Fibroblast of lung (primary cell): ENCODE data around the gene RIMS3. TPM values are rescaled to one million over a fixed set of nuclear protein-coding genes. Genes with fewer than 3 reads are reported as not detected.

Experiments used
- DNase-seq, 2 donors: peaks; one replicate each; pipeline versions ENCODE4 v3.0.0 to v3.0.0-alpha.2; 2010; ENCODE audit warnings: low read depth in 2 of 2
- H2AFZ ChIP-seq: 2 replicates; pipeline ENCODE4 v1.5.1; 2012; ENCODE audit warnings: low read length, control low read depth, inconsistent platforms
- H3K27ac ChIP-seq: 2 replicates; pipeline ENCODE4 v1.5.1; 2011; ENCODE audit warnings: low read length, control low read depth; ENCODE audit not compliant: insufficient read depth
- H3K27me3 ChIP-seq: 2 replicates; pipeline ENCODE4 v1.5.1; 2011; ENCODE audit warnings: mild to moderate bottlenecking, low read length; ENCODE audit not compliant: control insufficient read depth, insufficient read depth
- H3K36me3 ChIP-seq: 2 replicates; pipeline ENCODE4 v1.5.1; 2011; ENCODE audit warnings: low read length; ENCODE audit not compliant: control insufficient read depth, insufficient read depth
- H3K4me1 ChIP-seq: 2 replicates; pipeline ENCODE4 v1.5.1; 2011; ENCODE audit warnings: low read length; ENCODE audit not compliant: control insufficient read depth, insufficient read depth; ENCODE audit errors: extremely low read depth
- H3K4me2 ChIP-seq: 2 replicates; pipeline ENCODE4 v1.5.1; 2011; ENCODE audit warnings: low read length, control low read depth; ENCODE audit not compliant: insufficient read depth; ENCODE audit errors: extremely low read depth
- H3K4me3 ChIP-seq, 4 experiments: fragments of 200-600 bp in 1 of 4; sonication (generic) in 1 of 4; replicated peaks in 1 of 4; 2 replicates each; pipeline ENCODE4 v1.5.1; 2011 to 2016; ENCODE audit warnings: low read length in 4 of 4, low read depth in 3 of 4, mild to moderate bottlenecking in 3 of 4, control low read depth in 2 of 4, inconsistent platforms in 1 of 4, mixed read lengths in 1 of 4; ENCODE audit not compliant: insufficient read depth in 1 of 4; ENCODE audit errors: control extremely low read depth in 1 of 4
- H3K79me2 ChIP-seq: 2 replicates; pipeline ENCODE4 v1.5.1; 2012; ENCODE audit warnings: mild to moderate bottlenecking, low read length, inconsistent platforms; ENCODE audit not compliant: control insufficient read depth, insufficient read depth
- H3K9ac ChIP-seq: 2 replicates; pipeline ENCODE4 v1.5.1; 2011; ENCODE audit warnings: mild to moderate bottlenecking, low read length, control low read depth; ENCODE audit not compliant: insufficient read depth
- H3K9me3 ChIP-seq: 2 replicates; pipeline ENCODE4 v1.5.1; 2012; ENCODE audit warnings: low read depth, low read length; ENCODE audit not compliant: control insufficient read depth, insufficient read depth
- H4K20me1 ChIP-seq: 2 replicates; pipeline ENCODE4 v1.5.1; 2011; ENCODE audit warnings: low read length; ENCODE audit not compliant: control insufficient read depth, insufficient read depth; ENCODE audit errors: extremely low read depth
- EZH2 ChIP-seq: IDR thresholded peaks from 2 replicates; pipeline ENCODE4 v1.5.1; 2012; ENCODE audit warnings: low read length, control low read depth, mild to moderate bottlenecking; ENCODE audit errors: missing control alignments
- polyA plus RNA-seq, 2 donors: library from polyadenylated mRNA; depleted of rRNA in 1 of 2; stranded (reverse) in 1 of 2; unstranded in 1 of 2; fragments of >200 nt; gene quantifications; 2 replicates each; pipeline ENCODE4 v1.2.1, GENCODE V29; 2011 to 2012; ENCODE audit warnings: missing spikeins in 1 of 2
- total RNA-seq: library from RNA; depleted of rRNA; stranded (reverse); fragments of >200 nt; gene quantifications from 2 replicates; pipeline ENCODE4 v1.2.1, GENCODE V29; 2014
- TF ChIP-seq, protein P1 (sequence below), 2 donors: IDR thresholded peaks in 1 of 2; conservative IDR thresholded peaks in 1 of 2; 1 replicate in 1 of 2; 2 replicates in 1 of 2; pipeline ENCODE4 v1.5.1; 2011 to 2012; ENCODE audit warnings: low read length in 2 of 2, control low read depth in 1 of 2, inconsistent platforms in 1 of 2, low read depth in 1 of 2, mild to moderate bottlenecking in 1 of 2

Gene RIMS3
- total and polyA plus RNA-seq, 2 donors (not counting 1 experiment from before 2014, with no cell fraction given): 0.11 to 0.33 TPM

DNA sequence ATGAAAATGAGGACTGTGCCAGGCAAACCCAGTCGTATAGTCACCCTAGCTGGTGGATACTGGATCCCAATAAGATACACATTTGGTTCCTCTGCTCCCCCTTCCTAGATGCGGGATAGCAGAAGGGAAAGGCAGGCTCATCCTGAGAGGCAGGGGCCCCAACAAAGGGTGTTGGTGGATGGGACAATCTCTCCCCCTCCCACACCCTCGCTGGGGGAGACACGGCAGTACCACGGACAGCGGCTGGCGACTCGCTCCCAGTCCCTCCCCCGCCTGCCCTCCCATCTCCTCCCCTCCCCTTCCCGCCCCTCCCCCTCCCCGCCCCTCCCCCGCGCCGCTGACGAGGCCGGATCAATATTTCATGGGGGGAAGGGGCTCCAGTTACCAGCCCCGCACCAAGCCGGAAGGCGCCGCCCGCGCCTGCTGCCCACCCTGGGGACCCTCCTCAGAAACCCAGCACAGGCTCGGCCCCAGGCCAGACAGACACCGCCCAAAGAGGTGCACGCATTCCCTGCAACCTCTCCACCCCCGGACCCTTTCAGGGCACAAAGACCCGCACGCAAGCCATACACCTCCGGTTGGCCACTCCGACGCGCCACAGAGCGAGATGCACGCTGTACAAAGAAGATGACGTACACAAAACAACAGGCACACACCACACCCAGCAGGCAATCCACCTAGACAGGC lies 11.5 kb downstream of the RIMS3 start:
- TF ChIP-seq EZH2: no peak
- TF ChIP-seq, protein P1, sequence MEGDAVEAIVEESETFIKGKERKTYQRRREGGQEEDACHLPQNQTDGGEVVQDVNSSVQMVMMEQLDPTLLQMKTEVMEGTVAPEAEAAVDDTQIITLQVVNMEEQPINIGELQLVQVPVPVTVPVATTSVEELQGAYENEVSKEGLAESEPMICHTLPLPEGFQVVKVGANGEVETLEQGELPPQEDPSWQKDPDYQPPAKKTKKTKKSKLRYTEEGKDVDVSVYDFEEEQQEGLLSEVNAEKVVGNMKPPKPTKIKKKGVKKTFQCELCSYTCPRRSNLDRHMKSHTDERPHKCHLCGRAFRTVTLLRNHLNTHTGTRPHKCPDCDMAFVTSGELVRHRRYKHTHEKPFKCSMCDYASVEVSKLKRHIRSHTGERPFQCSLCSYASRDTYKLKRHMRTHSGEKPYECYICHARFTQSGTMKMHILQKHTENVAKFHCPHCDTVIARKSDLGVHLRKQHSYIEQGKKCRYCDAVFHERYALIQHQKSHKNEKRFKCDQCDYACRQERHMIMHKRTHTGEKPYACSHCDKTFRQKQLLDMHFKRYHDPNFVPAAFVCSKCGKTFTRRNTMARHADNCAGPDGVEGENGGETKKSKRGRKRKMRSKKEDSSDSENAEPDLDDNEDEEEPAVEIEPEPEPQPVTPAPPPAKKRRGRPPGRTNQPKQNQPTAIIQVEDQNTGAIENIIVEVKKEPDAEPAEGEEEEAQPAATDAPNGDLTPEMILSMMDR (conservative IDR thresholded peaks at IDR 0.05 in 1 of 2, IDR thresholded peaks at IDR 0.05 in 1 of 2; ENCODE audit: low read depth in 1 of 2, low read length in 2 of 2): no peak
- H3K27ac ChIP-seq: no peak overlapping the region
- H3K4me3 ChIP-seq: no peak overlapping the region
- no peak overlapping the region for H3K4me2 ChIP-seq
- H3K27me3 ChIP-seq: peaks cover 23% of the 10 kb centered on the region
- no peaks in the 10 kb centered on the region for H4K20me1 ChIP-seq
- no peaks in the 10 kb centered on the region for H3K36me3 ChIP-seq
- DNase-seq: no peak
- no peak overlapping the region for H3K9ac ChIP-seq
- no peaks in the 10 kb centered on the region for H3K79me2 ChIP-seq
- no peaks in the 10 kb centered on the region for H3K9me3 ChIP-seq
- no peaks in the 10 kb centered on the region for H3K4me1 ChIP-seq
- H2AFZ ChIP-seq: no peak overlapping the region

DNA sequence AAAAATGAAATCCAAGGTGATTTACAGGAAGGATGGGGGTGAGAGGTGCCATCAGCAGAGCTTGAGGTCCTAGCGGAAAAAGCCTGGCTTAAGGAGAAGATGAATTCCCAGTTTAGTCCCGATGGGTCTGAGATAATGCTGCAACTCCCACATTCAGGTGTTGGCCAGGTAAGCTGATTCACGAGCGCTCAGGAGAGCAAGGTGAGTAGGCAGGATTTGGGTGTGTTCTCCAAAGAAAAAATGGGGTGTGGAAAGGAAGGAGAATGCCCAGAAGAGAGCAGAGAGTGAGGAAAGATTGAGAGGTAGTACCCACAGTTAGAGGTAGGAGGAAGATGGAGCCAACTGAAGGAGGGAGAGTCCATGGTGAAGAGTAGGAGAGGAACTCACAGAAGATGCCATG lies 12.5 kb downstream of the RIMS3 start:
- Histone ChIP-seq H3K79me2 (no peaks in the 10 kb centered on the region), H3K27ac (no peak overlapping the region), H4K20me1 (no peaks in the 10 kb centered on the region), H2AFZ (no peak overlapping the region), H3K4me3 (no peak overlapping the region), H3K27me3 (peaks cover 18% of the 10 kb centered on the region), H3K4me2 (no peak overlapping the region), H3K4me1 (no peaks in the 10 kb centered on the region), H3K9ac (no peak overlapping the region), H3K9me3 (no peaks in the 10 kb centered on the region), H3K36me3 (no peaks in the 10 kb centered on the region)
- TF ChIP-seq EZH2: no peak
- TF ChIP-seq, protein P1 (conservative IDR thresholded peaks at IDR 0.05 in 1 of 2, IDR thresholded peaks at IDR 0.05 in 1 of 2; ENCODE audit: low read depth in 1 of 2, low read length in 2 of 2): no peak
- DNase-seq: no peak

DNA sequence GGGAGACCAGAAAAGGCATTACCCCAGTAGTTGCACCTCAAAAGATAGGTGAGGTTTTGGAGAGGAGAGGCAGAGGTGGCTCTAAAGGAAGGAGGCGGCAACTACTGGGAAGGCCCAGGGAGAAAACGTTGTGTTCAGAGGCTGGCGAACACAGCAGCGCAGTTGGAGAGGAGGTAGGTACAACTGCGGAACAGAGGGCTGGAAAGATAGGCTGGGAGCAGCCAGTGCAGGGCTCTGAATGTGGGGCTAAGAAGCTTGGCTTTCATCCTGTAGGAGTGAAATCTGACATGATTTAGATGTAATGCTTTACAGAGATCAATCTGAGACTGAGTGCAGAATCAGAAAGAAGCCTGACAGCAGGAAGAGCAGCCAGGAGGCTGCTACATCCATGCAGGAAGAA lies 13.0 kb downstream of the RIMS3 start:
- H4K20me1 ChIP-seq: no peaks in the 10 kb centered on the region
- no peak for DNase-seq
- H3K9ac ChIP-seq: no peak overlapping the region
- peaks cover 18% of the 10 kb centered on the region for H3K27me3 ChIP-seq
- H3K36me3 ChIP-seq: no peaks in the 10 kb centered on the region
- TF ChIP-seq, protein P1 (conservative IDR thresholded peaks at IDR 0.05 in 1 of 2, IDR thresholded peaks at IDR 0.05 in 1 of 2; ENCODE audit: low read depth in 1 of 2, low read length in 2 of 2): no peak
- TF ChIP-seq EZH2: no peak
- H3K4me2 ChIP-seq: no peak overlapping the region
- H3K4me3 ChIP-seq: no peak overlapping the region
- no peaks in the 10 kb centered on the region for H3K9me3 ChIP-seq
- H2AFZ ChIP-seq: no peak overlapping the region
- no peaks in the 10 kb centered on the region for H3K4me1 ChIP-seq
- no peak overlapping the region for H3K27ac ChIP-seq
- no peaks in the 10 kb centered on the region for H3K79me2 ChIP-seq
